ENCODE results near the gene GLI3.

The GLI3 gene

GRCh38 chr7:42012313-42012712 is 224.7 kb downstream of the GLI3 start:
- no peak overlapping the region for H3K4me3 ChIP-seq (ENCODE audit: low read length)
- DNase-seq (ENCODE audit: low read depth): no peak
- TF ChIP-seq CTCF (conservative IDR thresholded peaks at IDR 0.05; ENCODE audit: low read depth, low read length): no peak

- no peak for DNase-seq (ENCODE audit: low read depth)
- TF ChIP-seq CTCF (conservative IDR thresholded peaks at IDR 0.05; ENCODE audit: low read depth, low read length): no peak
- no peak overlapping the region for H3K4me3 ChIP-seq (ENCODE audit: low read length)
Observed at GRCh38 chr7:42011846-42012245, 225.2 kb downstream of the GLI3 start.

GRCh38 chr7:42010751-42011150 is 226.3 kb downstream of the GLI3 start:
- TF ChIP-seq CTCF (conservative IDR thresholded peaks at IDR 0.05; ENCODE audit: low read depth, low read length): no peak
- DNase-seq (ENCODE audit: low read depth): no peak

GRCh38 chr7:42006801-42007513 is 230.1 kb downstream of the GLI3 start:
- TF ChIP-seq CTCF (conservative IDR thresholded peaks at IDR 0.05; ENCODE audit: low read depth, low read length): no peak
- no peak overlapping the region for H3K4me3 ChIP-seq (ENCODE audit: low read length)
- no peak for DNase-seq (ENCODE audit: low read depth)

More at GRCh38 chr7:42010751-42011150, 226.3 kb downstream of the GLI3 start:
- H3K4me3 ChIP-seq (ENCODE audit: low read length): no peak overlapping the region

- H3K4me3 ChIP-seq (ENCODE audit: low read length): no peak overlapping the region
Observed at GRCh38 chr7:42002654-42003053, 234.4 kb downstream of the GLI3 start.

GRCh38 chr7:41999736-42000283 is 237.2 kb downstream of the GLI3 start:
- no peak for DNase-seq (ENCODE audit: low read depth)
- H3K4me3 ChIP-seq (ENCODE audit: low read length): no peak overlapping the region
- no peak for TF ChIP-seq CTCF (conservative IDR thresholded peaks at IDR 0.05; ENCODE audit: low read depth, low read length)

More at GRCh38 chr7:42002654-42003053, 234.4 kb downstream of the GLI3 start:
- DNase-seq (ENCODE audit: low read depth): peak; percentile 75
- TF ChIP-seq CTCF (conservative IDR thresholded peaks at IDR 0.05; ENCODE audit: low read depth, low read length): no peak

GRCh38 chr7:41998041-41998440 is 239.0 kb downstream of the GLI3 start:
- no peak overlapping the region for H3K4me3 ChIP-seq (ENCODE audit: low read length)
- DNase-seq (ENCODE audit: low read depth): no peak
- TF ChIP-seq CTCF (conservative IDR thresholded peaks at IDR 0.05; ENCODE audit: low read depth, low read length): no peak
